ENCODE results near the gene C2orf15.

- no peak for TF ChIP-seq CTCF (IDR thresholded peaks at IDR 0.05; ENCODE audit: poor library complexity)
- TF ChIP-seq EZH2phosphoT487 (IDR thresholded peaks at IDR 0.05; ENCODE audit: low read depth, severe bottlenecking, unreplicated experiment) = no peak
- no peak for TF ChIP-seq EZH2 (IDR thresholded peaks at IDR 0.05; ENCODE audit: borderline replicate concordance)
Measured at GRCh38 chr2:99140056-99140859, 1.2 kb upstream of the C2orf15 start.

Measured in hepatocyte (in vitro differentiated cells).